ENCODE data around the gene ANKRD29.

ANKRD29 gene

GRCh38 chr18:23662309-23663263 lies at the start of gene ANKRD29:
TSS of gene ANKRD29 (minus strand) at chr18:23662911. CDS start at chr18:23662730, 181 bp downstream.
- no peak for DNase-seq

- no peak for DNase-seq
These were observed 49.7 kb upstream of the ANKRD29 start for GRCh38 chr18:23712445-23712844.

- DNase-seq, result no peak
These were observed 48.7 kb upstream of the ANKRD29 start for GRCh38 chr18:23711426-23711825.

GRCh38 chr18:23710946-23711345 lies 48.2 kb upstream of the ANKRD29 start:
- no peak for DNase-seq

- no peak for DNase-seq
These were observed 47.4 kb upstream of the ANKRD29 start for GRCh38 chr18:23710068-23710527.

- no peak for DNase-seq
These were observed 44.4 kb upstream of the ANKRD29 start for GRCh38 chr18:23706971-23707640.

- no peak for DNase-seq
These were observed 42.1 kb upstream of the ANKRD29 start for GRCh38 chr18:23704806-23705205.

- no peak for DNase-seq
These were observed 41.3 kb upstream of the ANKRD29 start for GRCh38 chr18:23703987-23704384.

GRCh38 chr18:23703057-23703986 lies 40.6 kb upstream of the ANKRD29 start:
- DNase-seq, result peak; percentile 47

- DNase-seq, result no peak
These were observed 39.9 kb upstream of the ANKRD29 start for GRCh38 chr18:23702606-23703005.

- no peak for DNase-seq
These were observed 38.9 kb upstream of the ANKRD29 start for GRCh38 chr18:23701544-23702064.

GRCh38 chr18:23701017-23701416 lies 38.3 kb upstream of the ANKRD29 start:
- DNase-seq, result no peak

- DNase-seq, result no peak
These were observed 32.1 kb upstream of the ANKRD29 start for GRCh38 chr18:23694637-23695430.

GRCh38 chr18:23693846-23694245 lies 31.1 kb upstream of the ANKRD29 start:
- DNase-seq, result no peak

- no peak for DNase-seq
These were observed 27.9 kb upstream of the ANKRD29 start for GRCh38 chr18:23690505-23691068.

- no peak for DNase-seq
These were observed 27.1 kb upstream of the ANKRD29 start for GRCh38 chr18:23689616-23690504.

GRCh38 chr18:23689031-23689615 lies 26.4 kb upstream of the ANKRD29 start, which contains the start of gene LAMA3:
TSS of gene LAMA3 (plus strand) at chr18:23689453. CDS start at chr18:23689684, 231 bp downstream.
- no peak for DNase-seq

GRCh38 chr18:23688528-23688927 lies 25.8 kb upstream of the ANKRD29 start:
- no peak for DNase-seq

- DNase-seq, result no peak
These were observed 21.9 kb upstream of the ANKRD29 start for GRCh38 chr18:23684515-23685197.
